A375 (cell line): ENCODE results near the gene ACTA1. TPM values are rescaled to one million over a fixed set of nuclear protein-coding genes. Genes with fewer than 3 reads are reported as not detected.

ENCODE experiments used
- small RNA-seq: library from RNA; depleted of rRNA; stranded (forward); fragments of <200 nt; gene quantifications from one replicate; pipeline ENCODE3, GENCODE V24; 2014
- total RNA-seq: library from RNA; depleted of rRNA; stranded (reverse); fragments of >200 nt; shearing (Covaris generic); gene quantifications from 2 replicates; pipeline ENCODE4 v1.2.3, GENCODE V29; 2014; rRNA removed

The ACTA1 gene
- not detected in 2 replicates for total RNA-seq

DNA sequence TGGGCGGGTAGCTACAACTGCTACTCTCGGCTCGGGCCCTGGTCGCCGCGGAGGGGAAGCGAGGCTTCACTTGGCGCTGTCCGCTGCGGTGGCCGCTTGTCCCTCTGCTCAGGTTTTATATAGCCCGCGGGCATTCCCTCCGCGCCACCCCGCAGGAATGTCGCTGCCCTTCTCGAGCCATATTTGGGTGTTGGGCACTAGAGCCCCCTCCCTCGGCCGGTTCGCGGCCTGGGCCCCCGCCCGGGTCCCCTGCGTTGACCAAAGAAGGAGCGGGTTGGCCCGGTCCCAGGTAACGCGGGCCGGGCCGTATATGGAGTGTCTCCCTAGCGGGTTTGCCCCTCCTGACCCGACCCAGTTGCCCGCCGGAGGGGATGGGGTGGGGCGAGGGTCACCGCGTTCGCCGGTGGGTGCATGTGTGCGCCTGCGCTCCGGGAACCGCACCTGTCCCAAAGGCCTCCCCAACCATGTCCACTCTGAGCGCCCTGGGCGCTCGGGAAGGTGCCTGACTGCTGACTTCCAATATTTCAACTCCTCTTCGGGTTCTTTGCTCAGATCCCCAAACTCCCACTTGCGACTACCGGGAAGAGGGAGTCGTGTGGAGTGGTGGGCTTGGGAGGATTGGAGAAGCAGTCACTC, at the start of gene ACTA1:
Gene ACTA1, minus strand, starts transcription at position 90 of the 636 bp plus-strand sequence. CDS start 979 bp downstream, outside the sequence.

Small RNA genes within 50 kb of the gene (small RNA-seq; reads per million reads assigned to genes)
- gene RN7SKP276 (not detected), gene RNU6-180P (not detected)

Other genes with a start within 250 kb of the ACTA1 start
- 26.1 and 26.3 TPM in 2 replicates for gene RAB4A, start 163.0 kb downstream of the ACTA1 start, total RNA-seq
- gene CCSAP, start 91.0 kb downstream of the ACTA1 start, total RNA-seq = 16.7 and 17.8 TPM in 2 replicates
- 34.2 and 41.9 TPM in 2 replicates for gene NUP133, start 74.2 kb upstream of the ACTA1 start, total RNA-seq
- 18.5 and 20.4 TPM in 2 replicates for gene ABCB10, start 124.6 kb upstream of the ACTA1 start, total RNA-seq
- 37.8 and 43.3 TPM in 2 replicates for gene TAF5L, start 192.0 kb upstream of the ACTA1 start, total RNA-seq
- 29.8 and 34.5 TPM in 2 replicates for gene URB2, start 192.2 kb upstream of the ACTA1 start, total RNA-seq